Smooth muscle cell (in vitro differentiated cells): ENCODE measurements around the gene MATN4. TPM values are rescaled to one million over a fixed set of nuclear protein-coding genes. Genes with fewer than 3 reads are reported as not detected.

ENCODE experiments used
- DNase-seq: peaks from one replicate; lab custom pipeline; 2025; ENCODE audit not compliant: unreplicated experiment; lab: John Stamatoyannopoulos, UW
- H2AFZ ChIP-seq: fragments of 200-600 bp; sonication (generic); 2 replicates; pipeline ENCODE4 v1.6.0; 2016; ENCODE audit warnings: antibody characterized with exemption, low read depth, mild to moderate bottlenecking
- H3F3A ChIP-seq: fragments of 200-600 bp; sonication (generic); 2 replicates; pipeline ENCODE4 v1.6.0; 2017; ENCODE audit warnings: antibody characterized with exemption, low read depth
- H3K27ac ChIP-seq: fragments of 200-600 bp; sonication (generic); 2 replicates; pipeline ENCODE4 v1.5.1; 2016; ENCODE audit warnings: low read depth, mild to moderate bottlenecking
- H3K27me3 ChIP-seq: fragments of 200-600 bp; sonication (generic); 2 replicates; pipeline ENCODE4 v1.6.1; 2016; ENCODE audit warnings: low read depth, mild to moderate bottlenecking
- H3K36me3 ChIP-seq: fragments of 200-600 bp; sonication (generic); 2 replicates; pipeline ENCODE4 v1.5.1; 2016; ENCODE audit warnings: low read depth
- H3K4me1 ChIP-seq: fragments of 200-600 bp; sonication (generic); 2 replicates; pipeline ENCODE4 v1.5.1; 2016; ENCODE audit warnings: low read depth
- H3K4me2 ChIP-seq: fragments of 200-600 bp; sonication (generic); 2 replicates; pipeline ENCODE4 v1.6.0; 2016; ENCODE audit warnings: mild to moderate bottlenecking
- H3K4me3 ChIP-seq: fragments of 200-600 bp; sonication (generic); 2 replicates; pipeline ENCODE4 v1.5.1; 2016; ENCODE audit warnings: mild to moderate bottlenecking
- H3K79me2 ChIP-seq: fragments of 200-600 bp; sonication (generic); 2 replicates; pipeline ENCODE4 v1.6.0; 2016; ENCODE audit warnings: low read depth, mild to moderate bottlenecking
- H3K9ac ChIP-seq: fragments of 200-600 bp; sonication (generic); 2 replicates; pipeline ENCODE4 v1.6.0; 2016; ENCODE audit warnings: low read depth
- H3K9me3 ChIP-seq: fragments of 200-600 bp; sonication (generic); replicated peaks from 2 replicates; pipeline ENCODE4 v1.5.1; 2016; ENCODE audit warnings: low read depth
- H4K20me1 ChIP-seq: fragments of 200-600 bp; sonication (generic); 2 replicates; pipeline ENCODE4 v1.6.0; 2016; ENCODE audit warnings: low read depth
- WGBS: methylation state at CpG from one replicate; pipeline ENCODE4 v1.1.7; 2016; ENCODE audit warnings: low lambda C conversion rate; 5-methylcytosine and 5-hydroxymethylcytosine counted together
- polyA plus RNA-seq: library from polyadenylated mRNA; unstranded; fragments of >200 nt; fragmentation: Nextera tagmentation; extraction: Ambion mirVana; gene quantifications from 2 replicates; pipeline ENCODE4 v1.2.1, GENCODE V29; 2016
- total RNA-seq: library from RNA; depleted of rRNA; stranded (reverse); fragments of >200 nt; gene quantifications from 2 replicates; pipeline ENCODE4 v1.2.3, GENCODE V29; 2014
- TF ChIP-seq, protein P1 (sequence below): fragments of 200-600 bp; sonication (generic); IDR thresholded peaks from 2 replicates; pipeline ENCODE4 v1.5.1; 2017; ENCODE audit warnings: borderline replicate concordance, mild to moderate bottlenecking, antibody characterized with exemption; ENCODE audit not compliant: insufficient read depth, poor library complexity, severe bottlenecking

The MATN4 gene
- total and polyA plus RNA-seq, 2 experiments from 2014 or later: not detected

DNA sequence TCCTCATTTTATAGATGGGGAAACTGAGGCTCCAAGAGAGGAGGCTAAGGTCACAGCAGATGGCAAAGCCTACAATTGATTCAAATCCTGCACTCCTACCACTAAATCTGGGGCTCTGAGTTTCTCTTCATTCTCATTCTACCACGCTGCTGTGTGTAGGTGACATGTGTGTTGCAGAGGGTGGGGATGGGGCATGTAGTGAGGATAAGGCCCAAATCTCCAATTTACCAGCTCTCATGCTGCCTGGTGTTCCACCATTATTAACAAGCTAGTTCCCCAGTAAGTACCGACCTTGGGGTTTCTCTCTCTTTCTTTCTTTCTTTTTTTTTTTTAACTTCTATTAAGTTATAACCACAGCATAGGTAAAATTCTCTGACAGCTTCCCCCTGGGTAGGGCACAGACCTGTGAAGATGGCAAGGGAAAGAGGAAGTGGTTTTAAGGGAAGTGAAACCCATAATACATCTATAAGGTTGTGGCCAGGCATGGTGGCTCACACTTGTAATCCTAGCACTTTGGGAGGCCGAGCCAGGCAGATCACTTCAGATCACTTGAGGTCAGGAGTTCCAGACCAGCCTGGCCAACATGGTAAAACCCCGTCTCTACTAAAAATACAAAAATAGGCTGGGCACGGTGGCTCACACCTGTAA is 13.0 kb upstream of the MATN4 start:
- H3K9me3 ChIP-seq: no peaks in the 10 kb centered on the region
- H3K4me2 ChIP-seq: no peak overlapping the region

DNA sequence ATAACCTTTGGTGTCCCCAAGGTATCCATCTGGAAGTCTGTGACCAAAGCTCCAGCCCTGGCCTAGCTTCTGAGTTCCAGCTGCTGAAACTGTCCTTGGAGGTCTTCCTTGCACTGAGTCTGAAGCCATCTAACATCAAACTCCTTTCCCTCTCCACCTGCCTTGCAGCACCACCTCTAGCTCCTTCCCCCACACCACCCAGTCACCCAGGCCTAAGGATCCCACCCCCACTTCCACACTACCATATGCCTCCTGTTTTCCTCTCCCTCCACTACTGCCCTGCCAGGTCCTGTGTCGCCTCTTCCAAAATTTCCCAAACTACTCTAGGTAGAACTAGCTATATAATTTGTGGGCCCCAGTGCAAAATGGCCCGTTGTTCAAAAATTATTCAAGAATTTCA is 10.8 kb upstream of the MATN4 start:
- peaks cover 2% of the 10 kb centered on the region for H3F3A ChIP-seq
- no peaks in the 10 kb centered on the region for H3K79me2 ChIP-seq
- H2AFZ ChIP-seq: no peak overlapping the region
- DNase-seq: no peak
- H4K20me1 ChIP-seq: no peaks in the 10 kb centered on the region
- TF ChIP-seq, protein P1, sequence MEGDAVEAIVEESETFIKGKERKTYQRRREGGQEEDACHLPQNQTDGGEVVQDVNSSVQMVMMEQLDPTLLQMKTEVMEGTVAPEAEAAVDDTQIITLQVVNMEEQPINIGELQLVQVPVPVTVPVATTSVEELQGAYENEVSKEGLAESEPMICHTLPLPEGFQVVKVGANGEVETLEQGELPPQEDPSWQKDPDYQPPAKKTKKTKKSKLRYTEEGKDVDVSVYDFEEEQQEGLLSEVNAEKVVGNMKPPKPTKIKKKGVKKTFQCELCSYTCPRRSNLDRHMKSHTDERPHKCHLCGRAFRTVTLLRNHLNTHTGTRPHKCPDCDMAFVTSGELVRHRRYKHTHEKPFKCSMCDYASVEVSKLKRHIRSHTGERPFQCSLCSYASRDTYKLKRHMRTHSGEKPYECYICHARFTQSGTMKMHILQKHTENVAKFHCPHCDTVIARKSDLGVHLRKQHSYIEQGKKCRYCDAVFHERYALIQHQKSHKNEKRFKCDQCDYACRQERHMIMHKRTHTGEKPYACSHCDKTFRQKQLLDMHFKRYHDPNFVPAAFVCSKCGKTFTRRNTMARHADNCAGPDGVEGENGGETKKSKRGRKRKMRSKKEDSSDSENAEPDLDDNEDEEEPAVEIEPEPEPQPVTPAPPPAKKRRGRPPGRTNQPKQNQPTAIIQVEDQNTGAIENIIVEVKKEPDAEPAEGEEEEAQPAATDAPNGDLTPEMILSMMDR: no peak
- H3K4me3 ChIP-seq: no peak overlapping the region
- H3K4me1 ChIP-seq: no peaks in the 10 kb centered on the region
- no peak overlapping the region for H3K9ac ChIP-seq
- WGBS: 84% methylated on average over 2 of the region's 2 CpGs
- no peaks in the 10 kb centered on the region for H3K27me3 ChIP-seq
- H3K4me2 ChIP-seq: no peak overlapping the region
- H3K9me3 ChIP-seq: no peaks in the 10 kb centered on the region
- no peak overlapping the region for H3K27ac ChIP-seq
- no peaks in the 10 kb centered on the region for H3K36me3 ChIP-seq

More for the DNA sequence above, 13.0 kb upstream of the MATN4 start:
- Histone ChIP-seq H3K79me2 (no peaks in the 10 kb centered on the region), H2AFZ (no peak overlapping the region), H3F3A (peaks cover 7% of the 10 kb centered on the region), H3K27ac (no peak overlapping the region), H3K36me3 (no peaks in the 10 kb centered on the region), H3K9ac (no peak overlapping the region), H3K4me1 (no peaks in the 10 kb centered on the region), H3K27me3 (no peaks in the 10 kb centered on the region), H3K4me3 (no peak overlapping the region), H4K20me1 (no peaks in the 10 kb centered on the region)
- TF ChIP-seq, protein P1: no peak
- WGBS: 76% methylated on average over 5 of the region's 5 CpGs
- DNase-seq: no peak

DNA sequence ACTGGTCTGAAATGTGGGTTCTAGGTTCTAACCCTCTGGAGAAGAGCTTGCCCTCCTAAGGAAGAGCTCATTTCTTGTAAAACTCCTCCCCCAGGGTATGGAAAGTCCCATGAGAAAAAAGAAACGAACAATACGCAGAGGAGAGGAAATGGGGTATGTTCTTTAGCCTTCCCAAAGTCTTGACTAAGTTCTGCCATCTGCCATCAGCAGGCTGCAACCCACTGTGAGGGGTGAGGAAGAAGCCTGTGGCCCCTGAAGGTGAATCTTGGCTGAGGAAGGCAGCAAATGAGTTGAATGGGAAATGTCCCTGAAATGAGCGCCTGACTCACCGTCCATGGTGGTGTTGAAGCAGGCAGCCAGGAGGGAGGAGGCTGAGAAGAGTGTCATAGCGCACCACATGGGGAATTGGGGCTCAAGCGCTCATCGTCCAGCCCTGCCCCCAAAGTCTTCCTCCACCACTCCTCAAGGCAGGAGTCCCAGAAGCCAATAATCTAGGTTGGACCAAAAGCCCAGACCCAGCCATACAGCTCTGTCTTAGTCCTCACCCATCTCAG is 10.4 kb upstream of the MATN4 start:
- Histone ChIP-seq H3K9ac (no peak overlapping the region), H3K9me3 (no peaks in the 10 kb centered on the region), H3K4me3 (no peak overlapping the region), H3K79me2 (no peaks in the 10 kb centered on the region), H2AFZ (no peak overlapping the region), H3K27ac (no peak overlapping the region), H3K36me3 (no peaks in the 10 kb centered on the region), H3F3A (no peaks in the 10 kb centered on the region), H3K4me1 (no peaks in the 10 kb centered on the region), H3K27me3 (no peaks in the 10 kb centered on the region), H4K20me1 (no peaks in the 10 kb centered on the region), H3K4me2 (no peak overlapping the region)
- DNase-seq: no peak
- TF ChIP-seq, protein P1: no peak
- WGBS: 92% methylated on average over 7 of the region's 7 CpGs

DNA sequence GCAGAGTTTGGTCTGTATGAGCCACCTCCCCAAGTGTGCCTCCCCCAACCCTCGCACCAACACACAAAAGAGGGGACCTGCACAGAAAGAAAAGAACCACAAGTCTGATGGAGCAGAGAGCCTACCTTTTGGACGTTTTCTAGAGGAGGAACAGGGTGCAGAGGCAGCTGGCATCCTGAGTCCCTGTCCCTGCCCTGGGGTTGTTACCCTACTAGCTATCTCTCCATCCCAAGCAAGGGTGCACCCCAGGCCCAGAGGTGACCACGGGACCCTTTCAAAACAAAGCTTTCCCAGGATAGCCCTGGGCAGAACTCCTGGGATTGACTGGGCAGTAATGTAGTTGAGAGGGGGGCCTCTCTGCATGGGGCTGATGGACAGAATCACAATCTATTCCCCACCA is 9.7 kb upstream of the MATN4 start:
- H3K4me2 ChIP-seq: no peak overlapping the region
- no peaks in the 10 kb centered on the region for H4K20me1 ChIP-seq
- H3K9ac ChIP-seq: no peak overlapping the region
- no peaks in the 10 kb centered on the region for H3K36me3 ChIP-seq
- H3K4me1 ChIP-seq: no peaks in the 10 kb centered on the region
- H3K4me3 ChIP-seq: no peak overlapping the region
- no peaks in the 10 kb centered on the region for H3K9me3 ChIP-seq
- DNase-seq: no peak
- H3K27ac ChIP-seq: no peak overlapping the region
- no peaks in the 10 kb centered on the region for H3K27me3 ChIP-seq
- H3F3A ChIP-seq: no peaks in the 10 kb centered on the region
- H2AFZ ChIP-seq: no peak overlapping the region
- H3K79me2 ChIP-seq: no peaks in the 10 kb centered on the region
- WGBS: 80% methylated on average over 3 of the region's 3 CpGs
- TF ChIP-seq, protein P1: no peak
